Fibroblast of lung (primary cell): ENCODE measurements around the gene GPHN. TPM values are rescaled to one million over a fixed set of nuclear protein-coding genes. Genes with fewer than 3 reads are reported as not detected.

ENCODE experiments used
- DNase-seq, 2 donors: peaks; one replicate each; pipeline versions ENCODE4 v3.0.0 to v3.0.0-alpha.2; 2010; ENCODE audit warnings: low read depth in 2 of 2
- H2AFZ ChIP-seq: 2 replicates; pipeline ENCODE4 v1.5.1; 2012; ENCODE audit warnings: low read length, control low read depth, inconsistent platforms
- H3K27ac ChIP-seq: 2 replicates; pipeline ENCODE4 v1.5.1; 2011; ENCODE audit warnings: low read length, control low read depth; ENCODE audit not compliant: insufficient read depth
- H3K27me3 ChIP-seq: 2 replicates; pipeline ENCODE4 v1.5.1; 2011; ENCODE audit warnings: mild to moderate bottlenecking, low read length; ENCODE audit not compliant: control insufficient read depth, insufficient read depth
- H3K36me3 ChIP-seq: 2 replicates; pipeline ENCODE4 v1.5.1; 2011; ENCODE audit warnings: low read length; ENCODE audit not compliant: control insufficient read depth, insufficient read depth
- H3K4me1 ChIP-seq: 2 replicates; pipeline ENCODE4 v1.5.1; 2011; ENCODE audit warnings: low read length; ENCODE audit not compliant: control insufficient read depth, insufficient read depth; ENCODE audit errors: extremely low read depth
- H3K4me2 ChIP-seq: 2 replicates; pipeline ENCODE4 v1.5.1; 2011; ENCODE audit warnings: low read length, control low read depth; ENCODE audit not compliant: insufficient read depth; ENCODE audit errors: extremely low read depth
- H3K4me3 ChIP-seq, 4 experiments: fragments of 200-600 bp in 1 of 4; sonication (generic) in 1 of 4; replicated peaks in 1 of 4; 2 replicates each; pipeline ENCODE4 v1.5.1; 2011 to 2016; ENCODE audit warnings: low read length in 4 of 4, low read depth in 3 of 4, mild to moderate bottlenecking in 3 of 4, control low read depth in 2 of 4, inconsistent platforms in 1 of 4, mixed read lengths in 1 of 4; ENCODE audit not compliant: insufficient read depth in 1 of 4; ENCODE audit errors: control extremely low read depth in 1 of 4
- H3K79me2 ChIP-seq: 2 replicates; pipeline ENCODE4 v1.5.1; 2012; ENCODE audit warnings: mild to moderate bottlenecking, low read length, inconsistent platforms; ENCODE audit not compliant: control insufficient read depth, insufficient read depth
- H3K9ac ChIP-seq: 2 replicates; pipeline ENCODE4 v1.5.1; 2011; ENCODE audit warnings: mild to moderate bottlenecking, low read length, control low read depth; ENCODE audit not compliant: insufficient read depth
- H3K9me3 ChIP-seq: 2 replicates; pipeline ENCODE4 v1.5.1; 2012; ENCODE audit warnings: low read depth, low read length; ENCODE audit not compliant: control insufficient read depth, insufficient read depth
- H4K20me1 ChIP-seq: 2 replicates; pipeline ENCODE4 v1.5.1; 2011; ENCODE audit warnings: low read length; ENCODE audit not compliant: control insufficient read depth, insufficient read depth; ENCODE audit errors: extremely low read depth
- EZH2 ChIP-seq: IDR thresholded peaks from 2 replicates; pipeline ENCODE4 v1.5.1; 2012; ENCODE audit warnings: low read length, control low read depth, mild to moderate bottlenecking; ENCODE audit errors: missing control alignments
- polyA plus RNA-seq, 2 donors: library from polyadenylated mRNA; depleted of rRNA in 1 of 2; stranded (reverse) in 1 of 2; unstranded in 1 of 2; fragments of >200 nt; gene quantifications; 2 replicates each; pipeline ENCODE4 v1.2.1, GENCODE V29; 2011 to 2012; ENCODE audit warnings: missing spikeins in 1 of 2
- total RNA-seq: library from RNA; depleted of rRNA; stranded (reverse); fragments of >200 nt; gene quantifications from 2 replicates; pipeline ENCODE4 v1.2.1, GENCODE V29; 2014
- TF ChIP-seq, protein P1 (sequence below), 2 donors: IDR thresholded peaks in 1 of 2; conservative IDR thresholded peaks in 1 of 2; 1 replicate in 1 of 2; 2 replicates in 1 of 2; pipeline ENCODE4 v1.5.1; 2011 to 2012; ENCODE audit warnings: low read length in 2 of 2, control low read depth in 1 of 2, inconsistent platforms in 1 of 2, low read depth in 1 of 2, mild to moderate bottlenecking in 1 of 2

Gene GPHN
- total and polyA plus RNA-seq, 2 donors (not counting 1 experiment from before 2014, with no cell fraction given), result 8.3 to 13.9 TPM

DNA sequence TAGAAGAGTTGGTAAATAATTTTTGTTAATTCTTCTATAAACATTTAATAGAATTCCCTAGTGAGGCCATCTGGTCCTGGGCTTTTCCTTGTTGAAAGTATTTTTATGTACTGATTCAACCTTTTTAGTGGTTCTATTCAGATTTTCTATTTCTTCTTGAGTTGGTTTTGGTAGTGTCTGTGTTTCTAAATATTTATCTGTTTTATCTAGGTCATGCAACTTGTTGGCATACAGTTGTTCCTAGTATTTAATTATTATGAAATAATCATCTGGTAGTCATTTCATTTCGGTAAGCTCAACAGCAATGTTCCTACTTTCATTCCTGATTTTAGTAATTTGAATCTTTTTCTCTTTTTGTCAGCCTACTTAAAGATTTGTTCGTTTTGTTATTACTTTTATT lies 447.2 kb downstream of the GPHN start:
- Histone ChIP-seq H3K27ac (no peak overlapping the region), H3K4me2 (no peak overlapping the region), H3K4me3 (no peak overlapping the region), H3K4me1 (no peaks in the 10 kb centered on the region), H2AFZ (no peak overlapping the region), H3K36me3 (no peaks in the 10 kb centered on the region), H3K79me2 (no peaks in the 10 kb centered on the region), H3K27me3 (no peaks in the 10 kb centered on the region), H3K9me3 (no peaks in the 10 kb centered on the region), H3K9ac (no peak overlapping the region), H4K20me1 (no peaks in the 10 kb centered on the region)
- DNase-seq, result no peak
- TF ChIP-seq, protein P1, sequence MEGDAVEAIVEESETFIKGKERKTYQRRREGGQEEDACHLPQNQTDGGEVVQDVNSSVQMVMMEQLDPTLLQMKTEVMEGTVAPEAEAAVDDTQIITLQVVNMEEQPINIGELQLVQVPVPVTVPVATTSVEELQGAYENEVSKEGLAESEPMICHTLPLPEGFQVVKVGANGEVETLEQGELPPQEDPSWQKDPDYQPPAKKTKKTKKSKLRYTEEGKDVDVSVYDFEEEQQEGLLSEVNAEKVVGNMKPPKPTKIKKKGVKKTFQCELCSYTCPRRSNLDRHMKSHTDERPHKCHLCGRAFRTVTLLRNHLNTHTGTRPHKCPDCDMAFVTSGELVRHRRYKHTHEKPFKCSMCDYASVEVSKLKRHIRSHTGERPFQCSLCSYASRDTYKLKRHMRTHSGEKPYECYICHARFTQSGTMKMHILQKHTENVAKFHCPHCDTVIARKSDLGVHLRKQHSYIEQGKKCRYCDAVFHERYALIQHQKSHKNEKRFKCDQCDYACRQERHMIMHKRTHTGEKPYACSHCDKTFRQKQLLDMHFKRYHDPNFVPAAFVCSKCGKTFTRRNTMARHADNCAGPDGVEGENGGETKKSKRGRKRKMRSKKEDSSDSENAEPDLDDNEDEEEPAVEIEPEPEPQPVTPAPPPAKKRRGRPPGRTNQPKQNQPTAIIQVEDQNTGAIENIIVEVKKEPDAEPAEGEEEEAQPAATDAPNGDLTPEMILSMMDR (conservative IDR thresholded peaks at IDR 0.05 in 1 of 2, IDR thresholded peaks at IDR 0.05 in 1 of 2; ENCODE audit: low read depth in 1 of 2, low read length in 2 of 2), result no peak
- TF ChIP-seq EZH2, result no peak

DNA sequence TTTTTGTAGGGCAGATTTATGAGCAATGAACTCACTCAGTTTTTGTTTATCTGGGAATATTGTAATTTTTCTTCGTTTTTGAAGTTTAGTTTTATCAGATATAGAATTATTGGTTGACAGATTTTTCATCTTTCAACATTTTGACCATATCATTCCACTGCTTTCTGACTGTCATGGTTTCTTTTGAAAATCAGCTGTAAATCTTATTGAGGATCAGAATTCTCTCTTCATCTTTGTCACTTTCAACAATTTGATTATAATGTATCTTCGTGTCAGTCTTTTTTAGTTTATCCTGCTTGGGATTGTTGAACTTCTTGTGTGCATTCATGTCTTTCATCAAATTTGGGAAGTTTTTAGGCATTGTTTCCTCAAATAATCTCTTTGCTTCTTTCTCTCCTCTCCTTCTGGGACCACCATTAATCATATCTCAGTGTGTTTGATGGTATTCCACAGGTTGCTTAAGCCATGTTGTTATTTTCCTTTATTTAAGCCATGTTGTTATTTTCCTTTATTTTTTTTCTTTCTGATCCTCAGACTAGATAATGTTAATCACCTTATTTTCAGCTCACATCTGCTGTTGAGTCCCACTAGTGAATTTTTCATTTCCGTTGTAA lies 451.6 kb downstream of the GPHN start:
- Histone ChIP-seq H3K27me3 (no peaks in the 10 kb centered on the region), H3K4me1 (no peaks in the 10 kb centered on the region), H3K4me2 (no peak overlapping the region), H4K20me1 (no peaks in the 10 kb centered on the region), H3K4me3 (no peak overlapping the region), H3K36me3 (no peaks in the 10 kb centered on the region), H3K79me2 (no peaks in the 10 kb centered on the region), H3K9me3 (no peaks in the 10 kb centered on the region), H3K9ac (no peak overlapping the region), H2AFZ (no peak overlapping the region), H3K27ac (no peak overlapping the region)
- TF ChIP-seq EZH2, result no peak
- TF ChIP-seq, protein P1 (conservative IDR thresholded peaks at IDR 0.05 in 1 of 2, IDR thresholded peaks at IDR 0.05 in 1 of 2; ENCODE audit: low read depth in 1 of 2, low read length in 2 of 2), result no peak
- no peak for DNase-seq

DNA sequence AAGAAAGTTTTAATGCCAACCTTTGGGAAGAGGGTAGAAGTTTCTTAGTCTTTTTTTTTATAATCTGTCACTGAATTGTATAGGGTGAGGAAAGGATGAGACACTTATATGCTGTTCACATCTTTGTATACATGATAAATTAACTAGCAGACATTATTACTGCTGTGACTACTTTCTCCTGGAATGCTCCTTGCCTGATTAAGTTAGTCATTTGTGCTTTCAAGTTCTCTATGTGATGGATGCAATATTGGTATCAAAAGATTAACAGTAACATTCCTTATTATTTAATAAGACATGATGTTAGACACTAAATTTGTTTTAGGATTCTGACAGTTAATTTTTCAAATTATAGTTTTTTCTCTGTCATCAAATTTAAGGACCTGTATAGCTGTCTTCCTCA lies 457.9 kb downstream of the GPHN start:
- TF ChIP-seq EZH2, result no peak
- TF ChIP-seq, protein P1 (conservative IDR thresholded peaks at IDR 0.05 in 1 of 2, IDR thresholded peaks at IDR 0.05 in 1 of 2; ENCODE audit: low read depth in 1 of 2, low read length in 2 of 2), result no peak

More for the DNA sequence above, 457.9 kb downstream of the GPHN start:
- H3K27me3 ChIP-seq, result no peaks in the 10 kb centered on the region
- no peaks in the 10 kb centered on the region for H3K36me3 ChIP-seq
- H3K27ac ChIP-seq, result no peak overlapping the region
- no peak overlapping the region for H2AFZ ChIP-seq
- H4K20me1 ChIP-seq, result no peaks in the 10 kb centered on the region
- peak; percentile 1 to 66 for DNase-seq
- H3K4me1 ChIP-seq, result no peaks in the 10 kb centered on the region
- no peak overlapping the region for H3K9ac ChIP-seq
- H3K79me2 ChIP-seq, result no peaks in the 10 kb centered on the region
- H3K4me2 ChIP-seq, result no peak overlapping the region
- H3K4me3 ChIP-seq, result no peak overlapping the region
- H3K9me3 ChIP-seq, result no peaks in the 10 kb centered on the region
